B cell (primary cell): ENCODE results near the gene KIF20B.

Experiments
- CTCF ChIP-seq: fragments of 200-600 bp; IDR thresholded peaks from one replicate; pipeline ENCODE4 v1.8.0; 2022; ENCODE audit warnings: antibody characterized with exemption, mild to moderate bottlenecking
- EZH2 ChIP-seq: IDR thresholded peaks from 2 replicates; pipeline ENCODE4 v1.6.1; 2012; ENCODE audit warnings: borderline replicate concordance, low read depth, mild to moderate bottlenecking, moderate library complexity, low read length; ENCODE audit not compliant: insufficient read depth, poor library complexity, severe bottlenecking

DNA sequence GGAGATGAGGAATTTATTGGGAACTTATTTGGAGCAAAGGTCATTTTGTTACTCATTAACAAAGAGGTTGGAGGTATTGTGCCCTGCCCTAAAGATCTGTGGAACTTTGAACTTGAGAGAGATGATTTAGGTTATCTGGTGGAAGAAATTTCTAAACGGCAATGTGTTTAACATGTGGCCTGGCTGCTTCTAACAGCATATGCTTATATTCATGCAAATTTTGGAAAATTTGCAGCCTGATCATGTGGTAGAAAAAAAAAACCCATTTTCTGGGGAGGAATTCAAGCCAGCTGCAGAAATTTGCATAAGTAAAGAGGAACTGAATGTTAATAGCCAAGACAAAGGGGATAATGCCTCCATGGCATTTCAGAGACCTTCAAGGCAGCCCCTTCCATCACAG lies 45.7 kb upstream of the KIF20B start:
- TF ChIP-seq CTCF, result no peak
- no peak for TF ChIP-seq EZH2
